GM18907 (cell line): ENCODE data around the gene WNT9A.
"Not testable (repeated sequence)": the region's sequence is repeated elsewhere in the genome, so short reads cannot be mapped to it uniquely, and the experiment has no call there.

ENCODE experiments used
- ATAC-seq: cut with Tn5 transposase; IDR thresholded peaks from one replicate; pipeline ENCODE4 v1.9.1; 2021; ENCODE audit warnings: mild to moderate bottlenecking, moderate library complexity; ENCODE audit not compliant: unreplicated experiment

Gene WNT9A

GRCh38 chr1:227889047-227889862 is 58.5 kb downstream of the WNT9A start:
- ATAC-seq, result no peak

GRCh38 chr1:227888404-227889046 is 59.2 kb downstream of the WNT9A start:
- ATAC-seq, result no peak

- no peak for ATAC-seq
These were observed 59.9 kb downstream of the WNT9A start for GRCh38 chr1:227887697-227888403.

- ATAC-seq, result no peak
These were observed 60.6 kb downstream of the WNT9A start for GRCh38 chr1:227886993-227887696.

GRCh38 chr1:227886503-227886961 is 61.2 kb downstream of the WNT9A start:
- no peak for ATAC-seq

GRCh38 chr1:227885648-227886502 is 61.9 kb downstream of the WNT9A start:
- ATAC-seq, result no peak

GRCh38 chr1:227885135-227885647 is 62.5 kb downstream of the WNT9A start:
- no peak for ATAC-seq

- ATAC-seq, result no peak
These were observed 63.2 kb downstream of the WNT9A start for GRCh38 chr1:227884370-227885134.

- ATAC-seq, result no peak
These were observed 64.0 kb downstream of the WNT9A start for GRCh38 chr1:227883641-227884301.

- no peak for ATAC-seq
These were observed 64.6 kb downstream of the WNT9A start for GRCh38 chr1:227883073-227883520.

GRCh38 chr1:227880342-227880924 is 67.3 kb downstream of the WNT9A start:
- no peak for ATAC-seq

GRCh38 chr1:227877810-227878209 is 69.9 kb downstream of the WNT9A start:
- not testable (repeated sequence) for ATAC-seq

- ATAC-seq, result not testable (repeated sequence)
These were observed 75.8 kb downstream of the WNT9A start for GRCh38 chr1:227871892-227872291.

- ATAC-seq, result no peak
These were observed 77.4 kb downstream of the WNT9A start for GRCh38 chr1:227870366-227870765.

GRCh38 chr1:227869851-227870305 is 77.9 kb downstream of the WNT9A start:
- no peak for ATAC-seq

GRCh38 chr1:227869279-227869842 is 78.4 kb downstream of the WNT9A start:
- ATAC-seq, result no peak
